22Rv1 (cell line): Measurements from ENCODE around the gene KLHL30.

Source experiments
- H3K27ac ChIP-seq: fragments of 450-650 bp; 2 replicates; pipeline ENCODE4 v1.5.1; 2017
- ZFX ChIP-seq: fragments of 450-650 bp; IDR thresholded peaks from 2 replicates; pipeline ENCODE4 v1.6.1; 2017; ENCODE audit warnings: antibody characterized with exemption, borderline replicate concordance
- TF ChIP-seq, protein P1 (sequence below): fragments of 450-650 bp; IDR thresholded peaks from 2 replicates; pipeline ENCODE4 v1.5.1; 2017; ENCODE audit warnings: mild to moderate bottlenecking

The KLHL30 gene

DNA sequence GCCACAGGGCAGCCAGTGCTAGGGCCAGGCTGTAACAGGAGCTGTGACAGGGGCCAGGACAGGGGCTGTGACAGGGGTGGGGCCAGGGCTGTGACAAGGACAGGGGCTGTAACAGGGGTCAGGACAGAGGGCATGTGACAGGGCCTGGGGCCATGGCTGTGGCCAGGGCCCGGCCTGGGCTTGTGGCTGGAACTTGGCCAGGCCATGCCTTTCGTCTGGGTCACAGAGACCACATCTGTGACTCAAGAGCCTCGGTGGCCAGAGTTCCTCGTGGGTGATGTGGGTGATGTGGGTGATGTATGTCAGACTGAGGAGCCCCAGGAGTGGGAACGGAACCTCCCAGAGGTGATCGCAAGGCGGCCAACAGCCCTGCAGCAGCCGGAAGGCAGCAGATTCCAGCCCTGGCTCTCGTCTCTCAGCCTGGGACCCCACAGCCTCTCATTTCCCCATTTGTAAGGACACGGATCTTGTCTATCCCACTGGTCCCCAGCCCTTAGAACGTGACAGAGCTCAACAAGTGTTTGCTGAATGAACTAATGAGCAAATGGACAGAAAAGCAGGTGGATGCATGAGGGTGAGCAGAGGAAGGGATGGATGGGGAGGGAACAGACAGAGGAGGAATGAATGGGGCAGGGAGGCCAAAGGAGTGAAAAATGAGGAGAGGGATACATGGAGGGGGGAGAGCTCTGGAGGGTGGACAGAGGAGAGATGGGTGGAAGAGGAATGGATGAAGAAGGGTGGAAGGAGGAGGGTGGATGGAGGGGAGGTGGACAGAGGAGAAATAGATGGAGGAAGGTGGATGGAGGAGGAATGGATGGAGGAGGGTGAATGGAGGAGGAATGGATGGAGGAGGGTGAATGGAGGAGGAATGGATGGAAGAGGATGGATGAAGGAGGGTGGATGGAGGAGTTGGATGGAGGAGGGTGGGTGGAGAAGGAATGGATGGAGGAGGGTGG lies 21.0 kb upstream of the KLHL30 start:
- no peak overlapping the region for H3K27ac ChIP-seq
- no peak for TF ChIP-seq ZFX
- TF ChIP-seq, protein P1, sequence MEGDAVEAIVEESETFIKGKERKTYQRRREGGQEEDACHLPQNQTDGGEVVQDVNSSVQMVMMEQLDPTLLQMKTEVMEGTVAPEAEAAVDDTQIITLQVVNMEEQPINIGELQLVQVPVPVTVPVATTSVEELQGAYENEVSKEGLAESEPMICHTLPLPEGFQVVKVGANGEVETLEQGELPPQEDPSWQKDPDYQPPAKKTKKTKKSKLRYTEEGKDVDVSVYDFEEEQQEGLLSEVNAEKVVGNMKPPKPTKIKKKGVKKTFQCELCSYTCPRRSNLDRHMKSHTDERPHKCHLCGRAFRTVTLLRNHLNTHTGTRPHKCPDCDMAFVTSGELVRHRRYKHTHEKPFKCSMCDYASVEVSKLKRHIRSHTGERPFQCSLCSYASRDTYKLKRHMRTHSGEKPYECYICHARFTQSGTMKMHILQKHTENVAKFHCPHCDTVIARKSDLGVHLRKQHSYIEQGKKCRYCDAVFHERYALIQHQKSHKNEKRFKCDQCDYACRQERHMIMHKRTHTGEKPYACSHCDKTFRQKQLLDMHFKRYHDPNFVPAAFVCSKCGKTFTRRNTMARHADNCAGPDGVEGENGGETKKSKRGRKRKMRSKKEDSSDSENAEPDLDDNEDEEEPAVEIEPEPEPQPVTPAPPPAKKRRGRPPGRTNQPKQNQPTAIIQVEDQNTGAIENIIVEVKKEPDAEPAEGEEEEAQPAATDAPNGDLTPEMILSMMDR, result no peak

DNA sequence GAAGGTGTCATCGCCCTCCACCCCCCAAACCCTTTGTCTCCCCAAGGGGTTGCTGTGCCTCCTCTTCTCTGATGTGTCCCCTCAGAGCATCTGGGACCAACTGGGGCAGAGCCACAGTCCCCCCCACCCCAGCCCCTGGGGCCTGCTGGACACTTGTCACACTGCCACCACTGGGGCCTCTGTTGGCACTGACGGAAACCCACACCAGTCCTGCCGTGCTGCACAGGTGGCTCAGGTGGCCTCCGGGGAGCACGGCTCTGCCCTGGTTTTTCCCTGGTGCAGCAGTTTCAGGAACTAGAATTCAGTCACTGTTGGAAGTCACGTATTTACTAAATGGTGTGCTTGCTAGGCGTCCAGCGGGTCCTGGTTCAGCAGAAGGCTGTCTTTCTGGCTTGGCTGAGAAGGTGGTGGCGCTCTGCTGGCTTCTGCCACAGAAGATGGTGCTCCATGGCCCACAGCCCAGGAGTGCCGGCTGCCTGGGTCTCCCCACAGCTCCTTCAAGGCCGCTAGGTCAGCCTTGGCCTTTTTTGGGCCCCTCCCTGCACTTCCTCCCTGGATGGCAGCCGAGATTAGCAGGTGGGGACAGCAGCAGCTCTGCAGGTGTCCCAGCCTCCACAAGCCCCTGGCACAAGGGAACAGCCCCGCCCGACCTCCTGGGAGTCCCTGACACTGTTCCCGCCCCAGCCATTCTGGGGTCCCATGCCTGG lies 18.6 kb upstream of the KLHL30 start:
- no peak overlapping the region for H3K27ac ChIP-seq
- TF ChIP-seq ZFX, result no peak
- TF ChIP-seq, protein P1, result no peak

DNA sequence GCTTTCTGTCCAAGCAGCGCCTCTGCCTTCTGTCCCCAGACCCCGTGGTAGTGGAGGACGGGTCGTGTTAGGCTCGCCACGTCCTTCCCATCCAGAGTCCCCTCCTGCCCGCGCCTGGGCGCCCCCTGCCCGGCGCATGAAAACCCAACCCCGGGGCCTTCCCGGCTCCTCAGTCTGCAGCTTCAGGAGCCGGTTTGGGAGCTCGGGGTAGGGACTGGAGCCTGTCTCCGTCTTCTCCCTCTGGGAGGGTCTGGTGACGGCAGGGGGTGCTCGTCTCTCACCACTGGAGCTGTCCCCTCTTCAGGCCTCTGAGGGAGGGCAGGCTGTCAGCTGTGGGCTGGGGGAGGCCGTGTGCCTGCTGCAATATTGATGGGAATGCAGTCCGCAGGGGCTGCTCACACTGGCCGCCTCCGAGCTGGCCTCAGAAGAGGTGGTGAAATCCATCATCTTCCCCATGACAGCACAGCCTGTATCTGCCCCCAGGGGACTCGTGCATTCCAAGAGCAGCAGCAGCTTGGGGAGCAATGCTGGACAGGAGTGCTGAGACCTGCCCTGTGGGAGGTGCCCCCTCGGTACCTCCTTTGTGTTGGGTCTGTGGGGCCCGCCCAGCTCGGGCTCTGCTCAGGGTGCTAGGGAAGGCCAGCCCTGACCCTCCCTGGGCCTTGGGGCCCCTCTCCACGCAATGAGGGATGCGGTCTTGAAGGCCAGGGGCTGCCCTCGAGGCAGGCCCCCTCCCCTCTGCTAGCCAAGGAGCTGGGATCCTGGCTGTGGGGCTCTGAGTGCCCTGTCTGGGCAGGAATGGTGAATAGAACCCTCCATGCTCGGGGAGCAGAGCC lies 17.8 kb upstream of the KLHL30 start:
- H3K27ac ChIP-seq, result no peak overlapping the region
- no peak for TF ChIP-seq ZFX
- TF ChIP-seq, protein P1, result no peak

DNA sequence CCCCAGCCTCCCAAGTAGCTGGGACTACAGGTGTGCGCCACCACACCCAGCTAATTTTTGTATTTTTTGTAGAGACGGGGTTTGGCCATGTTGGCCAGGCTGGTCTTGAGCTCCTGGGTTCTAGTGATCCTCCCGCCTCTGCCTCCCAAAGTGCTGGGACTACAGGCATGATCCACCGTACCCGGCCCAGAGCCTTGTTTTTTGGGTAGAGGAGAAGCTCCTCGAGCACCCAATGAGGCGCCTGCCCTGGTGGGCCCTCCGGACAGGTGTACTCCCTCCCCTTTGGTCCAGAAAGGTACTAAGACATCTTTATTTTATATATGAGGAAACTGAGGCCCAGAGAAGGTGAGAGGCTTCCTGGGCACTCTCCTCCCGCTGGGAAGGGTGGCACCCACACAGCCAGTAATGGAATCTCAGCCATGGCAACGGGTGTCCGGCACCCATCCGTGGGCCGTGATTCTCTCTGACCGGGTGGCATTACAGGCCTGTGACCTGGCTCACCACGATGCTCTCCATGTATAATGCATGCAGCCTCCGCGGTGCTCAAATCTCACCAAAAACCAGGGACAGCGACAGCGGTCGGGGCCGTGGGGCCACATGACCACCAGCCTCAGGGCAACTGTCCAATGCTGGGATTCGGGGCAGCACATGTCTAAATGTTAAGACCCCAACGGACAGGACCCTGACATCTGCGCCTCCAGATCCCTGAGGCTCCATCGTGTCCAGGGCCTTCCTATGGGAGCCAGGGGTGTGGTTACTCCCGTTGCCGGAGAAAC lies 16.8 kb upstream of the KLHL30 start:
- H3K27ac ChIP-seq, result no peak overlapping the region
- TF ChIP-seq, protein P1, result no peak
- TF ChIP-seq ZFX, result no peak

DNA sequence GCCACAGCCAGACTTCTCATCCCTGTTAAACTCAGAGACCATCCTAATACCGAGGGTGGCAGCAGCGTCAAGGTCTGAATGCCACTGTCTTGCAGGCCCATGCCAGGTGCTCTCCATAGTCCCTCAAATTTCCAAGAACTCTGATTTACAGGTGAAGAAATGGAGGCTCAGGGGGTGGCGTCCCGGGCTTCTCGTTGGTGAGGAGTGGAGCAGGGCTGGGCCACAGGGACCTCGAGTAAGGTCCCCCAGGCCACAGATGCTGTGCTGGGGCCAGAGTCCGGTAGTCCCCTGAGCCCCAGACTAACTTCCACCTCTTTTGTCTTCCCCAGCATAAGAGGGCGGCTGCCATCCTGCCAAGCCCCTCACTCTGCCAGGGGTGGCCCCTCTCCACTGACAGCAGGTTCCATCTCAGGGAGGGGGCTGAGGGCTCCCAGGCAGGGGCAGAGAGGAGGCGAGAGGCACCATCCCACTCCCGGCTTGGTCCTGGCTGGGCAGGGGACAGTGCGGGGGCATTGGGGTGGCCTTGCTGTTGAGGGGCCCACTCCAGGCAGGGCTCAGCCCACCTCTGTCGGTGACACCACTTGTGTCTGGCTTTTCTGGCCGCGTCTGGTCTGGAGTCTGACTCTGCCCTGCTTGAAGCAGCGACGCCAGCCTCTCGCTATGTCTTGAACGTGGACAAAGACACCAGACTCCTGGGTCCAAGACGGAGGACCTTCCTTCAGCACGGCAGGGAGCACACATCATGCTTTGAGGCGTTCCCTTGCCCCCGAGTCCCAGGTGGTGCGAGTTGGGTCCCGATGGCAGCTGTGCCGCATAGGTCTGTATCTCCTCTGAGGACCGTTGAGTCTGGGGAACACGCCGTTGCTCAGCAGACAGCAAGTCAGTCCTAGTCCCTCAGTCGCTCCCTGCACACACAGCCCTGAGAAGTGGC lies 15.9 kb upstream of the KLHL30 start:
- TF ChIP-seq ZFX, result no peak
- TF ChIP-seq, protein P1, result no peak

More for the DNA sequence above, 15.9 kb upstream of the KLHL30 start:
- no peak overlapping the region for H3K27ac ChIP-seq
